Measurements from ENCODE around the gene EMC10.

DNA sequence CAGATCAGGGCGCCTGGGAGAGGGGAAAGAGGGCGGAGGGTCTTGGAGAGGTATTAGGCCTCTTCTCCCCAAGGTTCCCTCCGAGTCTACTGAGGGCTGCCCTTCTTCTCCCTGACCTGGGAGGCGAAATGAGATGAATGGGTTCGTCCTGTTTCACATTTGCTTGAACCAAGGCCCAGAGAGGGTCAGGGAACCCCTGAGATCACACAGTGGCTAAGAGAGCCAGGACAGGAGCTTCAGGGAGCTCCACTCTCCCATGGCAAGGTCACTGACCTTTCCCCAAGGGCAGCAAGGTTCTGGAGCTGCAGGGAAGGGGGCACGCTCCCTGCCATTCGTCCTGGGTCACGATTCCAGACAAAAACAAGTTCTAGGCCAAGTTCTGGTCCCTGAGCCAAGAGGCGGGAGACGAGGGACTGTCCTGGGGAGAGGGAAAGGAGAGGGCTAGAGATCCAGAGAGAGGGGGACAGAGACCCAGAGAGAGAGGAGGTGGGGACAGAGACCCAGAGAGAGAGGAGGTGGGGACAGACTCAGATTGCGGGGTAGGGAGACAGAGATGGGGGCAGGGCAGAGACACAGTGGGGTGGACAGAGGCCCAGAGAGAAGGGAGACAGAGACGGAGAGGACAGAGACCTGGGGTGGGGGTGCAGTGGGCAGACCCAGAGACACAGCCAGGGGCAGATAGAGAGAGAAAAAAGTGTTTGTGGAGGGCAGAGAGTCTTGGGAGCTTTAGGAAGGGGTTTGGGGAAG, 36.9 kb downstream of the EMC10 start:
- TF ChIP-seq, protein P1, sequence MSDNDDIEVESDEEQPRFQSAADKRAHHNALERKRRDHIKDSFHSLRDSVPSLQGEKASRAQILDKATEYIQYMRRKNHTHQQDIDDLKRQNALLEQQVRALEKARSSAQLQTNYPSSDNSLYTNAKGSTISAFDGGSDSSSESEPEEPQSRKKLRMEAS (IDR thresholded peaks at IDR 0.05; ENCODE audit: low read depth, low read length): no peak
- TF ChIP-seq, protein P2, sequence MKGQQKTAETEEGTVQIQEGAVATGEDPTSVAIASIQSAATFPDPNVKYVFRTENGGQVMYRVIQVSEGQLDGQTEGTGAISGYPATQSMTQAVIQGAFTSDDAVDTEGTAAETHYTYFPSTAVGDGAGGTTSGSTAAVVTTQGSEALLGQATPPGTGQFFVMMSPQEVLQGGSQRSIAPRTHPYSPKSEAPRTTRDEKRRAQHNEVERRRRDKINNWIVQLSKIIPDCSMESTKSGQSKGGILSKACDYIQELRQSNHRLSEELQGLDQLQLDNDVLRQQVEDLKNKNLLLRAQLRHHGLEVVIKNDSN (IDR thresholded peaks at IDR 0.05; ENCODE audit: borderline replicate concordance, extremely low read length, insufficient read depth, low read depth, low read length): no peak
- TF ChIP-seq IKZF2 (IDR thresholded peaks at IDR 0.05) (no peak), BHLHE40 (IDR thresholded peaks at IDR 0.05; ENCODE audit: borderline replicate concordance in 1 of 2, low read depth in 2 of 2, low read length in 1 of 2) (no peak), FOXM1 (IDR thresholded peaks at IDR 0.05; ENCODE audit: low read depth, low read length) (no peak), JUNB (IDR thresholded peaks at IDR 0.05) (no peak), POLR2A (IDR thresholded peaks at IDR 0.05; ENCODE audit: low read depth, low read length) (no peak)
- TF ChIP-seq, protein P3, sequence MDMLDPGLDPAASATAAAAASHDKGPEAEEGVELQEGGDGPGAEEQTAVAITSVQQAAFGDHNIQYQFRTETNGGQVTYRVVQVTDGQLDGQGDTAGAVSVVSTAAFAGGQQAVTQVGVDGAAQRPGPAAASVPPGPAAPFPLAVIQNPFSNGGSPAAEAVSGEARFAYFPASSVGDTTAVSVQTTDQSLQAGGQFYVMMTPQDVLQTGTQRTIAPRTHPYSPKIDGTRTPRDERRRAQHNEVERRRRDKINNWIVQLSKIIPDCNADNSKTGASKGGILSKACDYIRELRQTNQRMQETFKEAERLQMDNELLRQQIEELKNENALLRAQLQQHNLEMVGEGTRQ (IDR thresholded peaks at IDR 0.05; ENCODE audit: borderline replicate concordance, low read depth, low read length): no peak
